ENCODE data around the gene PLEKHG4B.

DNA sequence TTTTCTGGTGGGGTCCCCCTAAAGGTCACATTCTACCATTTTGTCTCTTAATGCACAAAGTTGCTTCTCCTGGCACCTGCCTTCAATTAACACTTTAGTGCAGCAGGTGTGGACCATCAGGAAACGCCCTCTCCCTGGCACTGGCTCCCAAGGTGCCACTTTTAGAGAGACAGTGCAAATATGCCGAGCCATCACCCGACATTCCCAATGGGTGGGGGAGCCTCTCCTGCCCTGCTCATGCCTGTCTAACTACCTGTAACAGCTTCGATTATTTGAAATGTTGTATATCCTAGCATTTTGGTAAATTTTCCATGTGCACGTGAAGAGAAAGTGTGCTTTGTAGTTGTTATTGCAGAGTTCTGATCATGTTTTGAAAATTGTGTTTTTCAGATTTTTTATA is 86.1 kb downstream of the PLEKHG4B start:
- TF ChIP-seq EZH2phosphoT487 (IDR thresholded peaks at IDR 0.05; ENCODE audit: borderline replicate concordance, low read length) (no peak), EZH2 (IDR thresholded peaks at IDR 0.05; ENCODE audit: low read length, unreplicated experiment) (no peak)
- TF ChIP-seq, protein P1, sequence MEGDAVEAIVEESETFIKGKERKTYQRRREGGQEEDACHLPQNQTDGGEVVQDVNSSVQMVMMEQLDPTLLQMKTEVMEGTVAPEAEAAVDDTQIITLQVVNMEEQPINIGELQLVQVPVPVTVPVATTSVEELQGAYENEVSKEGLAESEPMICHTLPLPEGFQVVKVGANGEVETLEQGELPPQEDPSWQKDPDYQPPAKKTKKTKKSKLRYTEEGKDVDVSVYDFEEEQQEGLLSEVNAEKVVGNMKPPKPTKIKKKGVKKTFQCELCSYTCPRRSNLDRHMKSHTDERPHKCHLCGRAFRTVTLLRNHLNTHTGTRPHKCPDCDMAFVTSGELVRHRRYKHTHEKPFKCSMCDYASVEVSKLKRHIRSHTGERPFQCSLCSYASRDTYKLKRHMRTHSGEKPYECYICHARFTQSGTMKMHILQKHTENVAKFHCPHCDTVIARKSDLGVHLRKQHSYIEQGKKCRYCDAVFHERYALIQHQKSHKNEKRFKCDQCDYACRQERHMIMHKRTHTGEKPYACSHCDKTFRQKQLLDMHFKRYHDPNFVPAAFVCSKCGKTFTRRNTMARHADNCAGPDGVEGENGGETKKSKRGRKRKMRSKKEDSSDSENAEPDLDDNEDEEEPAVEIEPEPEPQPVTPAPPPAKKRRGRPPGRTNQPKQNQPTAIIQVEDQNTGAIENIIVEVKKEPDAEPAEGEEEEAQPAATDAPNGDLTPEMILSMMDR (conservative IDR thresholded peaks at IDR 0.05; ENCODE audit: low read depth, low read length), result no peak
